DMS53 treated with DMSO at 0.1 percent for 48 hours (cell line): Measurements from ENCODE around the gene EFNA3.

Experiments
- DNase-seq: peaks from one replicate; lab custom pipeline; 2025; ENCODE audit not compliant: unreplicated experiment; lab: John Stamatoyannopoulos, UW

EFNA3 gene, protein sequence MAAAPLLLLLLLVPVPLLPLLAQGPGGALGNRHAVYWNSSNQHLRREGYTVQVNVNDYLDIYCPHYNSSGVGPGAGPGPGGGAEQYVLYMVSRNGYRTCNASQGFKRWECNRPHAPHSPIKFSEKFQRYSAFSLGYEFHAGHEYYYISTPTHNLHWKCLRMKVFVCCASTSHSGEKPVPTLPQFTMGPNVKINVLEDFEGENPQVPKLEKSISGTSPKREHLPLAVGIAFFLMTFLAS

DNA sequence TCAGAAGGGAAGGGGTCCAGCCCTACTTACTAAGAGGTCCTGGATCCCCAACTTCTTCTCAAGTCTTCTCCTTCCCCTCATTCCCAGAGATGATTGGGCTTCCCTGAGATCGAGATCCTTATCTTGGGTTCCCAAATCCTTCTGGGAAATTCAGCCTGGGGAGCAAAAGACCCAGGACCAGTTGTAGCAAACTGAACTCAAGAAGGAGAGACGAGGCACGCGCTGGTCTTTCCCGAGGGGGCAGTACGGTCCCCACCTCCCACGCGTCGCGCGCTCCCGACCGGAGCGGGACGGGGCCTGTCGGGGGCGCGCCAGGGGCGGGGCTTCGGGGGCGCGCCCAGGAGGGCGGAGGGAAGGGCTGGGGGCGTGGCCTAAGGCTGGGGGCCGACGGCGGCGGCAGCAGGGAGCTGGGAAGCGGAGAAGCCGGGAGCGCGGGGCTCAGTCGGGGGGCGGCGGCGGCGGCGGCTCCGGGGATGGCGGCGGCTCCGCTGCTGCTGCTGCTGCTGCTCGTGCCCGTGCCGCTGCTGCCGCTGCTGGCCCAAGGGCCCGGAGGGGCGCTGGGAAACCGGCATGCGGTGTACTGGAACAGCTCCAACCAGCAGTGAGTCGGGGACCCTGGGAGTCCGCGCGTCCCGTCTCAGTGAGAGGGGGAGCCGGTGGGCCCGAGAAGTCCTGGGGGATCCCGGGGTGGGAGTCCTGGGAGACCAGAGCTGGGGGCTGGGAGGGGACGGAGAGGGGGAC, at the start of gene EFNA3:
Gene EFNA3, plus strand, starts transcription at position 369 of the 741 bp plus-strand sequence. Its CDS starts 105 bp downstream, at position 474.
- peak; percentile 8 for DNase-seq

DNA sequence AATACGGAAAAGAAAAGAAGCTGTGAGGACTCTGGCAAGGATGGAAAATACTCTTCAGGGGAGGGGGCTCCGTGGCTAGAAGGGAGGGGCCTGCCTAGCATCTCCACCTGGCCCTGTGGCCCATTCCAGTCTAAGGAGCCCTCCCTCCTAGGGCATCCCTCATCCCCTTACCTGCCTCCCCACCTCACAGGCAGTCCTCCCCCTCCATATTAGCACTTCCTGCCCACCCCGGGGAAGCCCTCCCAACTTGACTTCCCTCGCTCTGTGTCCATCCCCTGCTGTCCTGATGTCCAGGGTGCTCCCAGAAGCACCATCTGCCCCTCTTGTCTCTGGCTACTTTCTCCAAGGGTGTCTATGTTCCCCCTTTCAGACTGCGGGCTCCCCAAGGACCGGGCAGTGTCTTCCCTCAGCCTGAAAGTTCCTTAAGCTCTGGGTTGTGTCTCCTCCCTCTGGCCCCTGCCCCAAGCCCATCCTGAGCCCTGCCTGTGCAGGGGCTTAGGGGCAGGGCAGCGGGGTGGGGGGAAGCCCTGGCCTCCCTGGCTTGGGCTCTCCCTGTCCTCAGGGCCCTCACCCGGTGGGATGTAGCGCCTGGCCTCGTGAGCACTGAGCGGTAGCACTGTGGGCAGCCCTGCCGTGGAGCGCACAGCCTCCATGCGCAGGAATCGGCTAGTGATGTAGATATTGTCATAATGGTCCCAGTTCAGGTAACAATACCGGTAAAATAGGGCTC, 49.0 kb upstream of the EFNA3 start:
- DNase-seq, result no peak

DNA sequence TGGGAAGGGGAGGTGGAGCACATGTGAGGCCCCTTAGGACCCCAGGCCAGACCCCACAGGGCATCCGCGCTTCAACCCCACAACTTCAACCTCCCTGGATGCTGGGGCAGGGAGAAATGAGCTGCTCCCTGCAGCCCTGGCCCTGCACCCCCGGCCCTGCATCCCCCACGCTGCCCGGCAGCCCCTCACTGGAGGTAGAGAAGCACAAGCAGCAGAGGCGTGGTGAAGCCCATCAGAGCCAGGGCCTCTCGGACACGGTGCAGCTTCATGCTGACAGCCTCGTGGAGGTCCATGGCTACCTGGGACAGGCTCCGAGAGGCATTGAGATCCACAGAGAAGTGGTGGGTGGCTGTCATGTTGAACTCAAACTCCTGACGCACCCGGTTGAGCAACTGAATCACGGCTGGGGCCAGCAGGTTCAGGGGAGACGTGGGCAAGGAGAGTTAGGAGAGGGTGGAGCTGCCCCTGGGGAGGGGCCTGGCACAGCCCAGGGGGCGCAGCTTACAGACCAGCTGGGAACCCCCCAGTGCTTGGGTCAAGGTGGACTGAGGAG, 48.3 kb upstream of the EFNA3 start:
- no peak for DNase-seq

DNA sequence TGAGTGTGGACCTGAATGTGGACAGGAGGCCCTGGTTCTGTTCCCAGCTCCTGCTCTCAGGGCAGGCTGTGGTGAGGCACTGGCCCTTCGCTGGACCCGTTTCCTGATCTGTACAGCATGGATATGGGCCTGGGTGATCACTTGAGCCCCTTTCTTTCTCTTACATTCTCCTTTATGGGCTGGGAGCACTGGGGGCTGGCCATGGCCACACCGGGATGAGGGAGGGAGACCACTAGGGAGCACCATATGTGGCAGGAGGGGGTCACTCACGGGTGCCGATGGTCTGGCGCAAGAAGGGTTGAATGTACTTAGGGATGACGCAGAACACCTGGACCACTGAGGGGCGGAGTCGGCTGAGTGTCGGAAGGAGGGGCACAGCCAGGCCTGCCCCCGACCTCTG, 47.7 kb upstream of the EFNA3 start:
- DNase-seq, result no peak

DNA sequence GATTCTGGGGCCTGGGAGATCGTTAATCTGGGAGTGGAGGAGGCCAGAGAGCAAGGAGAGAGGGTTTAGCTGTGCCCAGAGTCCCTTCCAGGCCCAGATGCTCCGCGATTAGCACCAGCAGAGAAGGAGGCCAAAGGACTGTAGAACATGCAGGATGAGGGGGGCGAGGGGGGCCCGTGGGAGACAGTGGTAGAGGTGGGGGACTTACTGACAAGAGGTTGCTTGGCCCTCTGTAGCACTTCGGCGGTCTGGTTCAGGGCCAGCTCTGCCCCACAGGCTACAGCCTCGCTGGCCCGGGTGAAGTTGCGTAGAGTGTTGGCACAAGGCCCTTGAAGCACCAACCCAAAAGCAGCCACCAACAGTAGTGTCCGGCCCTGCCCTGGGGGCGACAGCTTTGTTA, 45.8 kb upstream of the EFNA3 start:
- DNase-seq, result no peak

DNA sequence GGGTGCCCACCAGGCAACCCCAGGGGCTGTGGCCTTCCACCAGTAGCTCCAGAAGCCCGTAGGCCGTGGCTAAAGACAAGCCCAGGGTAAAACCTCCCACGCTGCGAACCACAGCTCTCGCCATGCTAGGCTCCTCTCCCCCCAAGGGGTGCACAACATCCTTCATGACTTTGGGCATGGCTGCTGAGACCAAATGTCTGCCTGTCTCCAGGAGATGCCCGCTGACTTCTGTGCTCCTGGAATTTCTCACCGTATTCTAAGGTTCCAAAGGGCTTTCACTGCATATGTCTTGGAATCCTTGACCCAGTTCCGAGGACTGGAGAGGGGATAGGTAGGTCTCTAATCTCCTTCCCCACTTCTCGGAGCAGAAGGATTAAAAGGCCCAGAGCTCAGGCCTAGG, 45.1 kb upstream of the EFNA3 start, which contains the start of the genes DCST1 and DCST2:
Gene DCST1, plus strand, starts transcription at position 301 of the 400 bp plus-strand sequence. CDS start 213 bp downstream, outside the sequence.
Gene DCST2, minus strand, starts transcription at position 258 of the 400 bp plus-strand sequence. Its CDS starts 80 bp downstream, at position 178.
- no peak for DNase-seq

DNA sequence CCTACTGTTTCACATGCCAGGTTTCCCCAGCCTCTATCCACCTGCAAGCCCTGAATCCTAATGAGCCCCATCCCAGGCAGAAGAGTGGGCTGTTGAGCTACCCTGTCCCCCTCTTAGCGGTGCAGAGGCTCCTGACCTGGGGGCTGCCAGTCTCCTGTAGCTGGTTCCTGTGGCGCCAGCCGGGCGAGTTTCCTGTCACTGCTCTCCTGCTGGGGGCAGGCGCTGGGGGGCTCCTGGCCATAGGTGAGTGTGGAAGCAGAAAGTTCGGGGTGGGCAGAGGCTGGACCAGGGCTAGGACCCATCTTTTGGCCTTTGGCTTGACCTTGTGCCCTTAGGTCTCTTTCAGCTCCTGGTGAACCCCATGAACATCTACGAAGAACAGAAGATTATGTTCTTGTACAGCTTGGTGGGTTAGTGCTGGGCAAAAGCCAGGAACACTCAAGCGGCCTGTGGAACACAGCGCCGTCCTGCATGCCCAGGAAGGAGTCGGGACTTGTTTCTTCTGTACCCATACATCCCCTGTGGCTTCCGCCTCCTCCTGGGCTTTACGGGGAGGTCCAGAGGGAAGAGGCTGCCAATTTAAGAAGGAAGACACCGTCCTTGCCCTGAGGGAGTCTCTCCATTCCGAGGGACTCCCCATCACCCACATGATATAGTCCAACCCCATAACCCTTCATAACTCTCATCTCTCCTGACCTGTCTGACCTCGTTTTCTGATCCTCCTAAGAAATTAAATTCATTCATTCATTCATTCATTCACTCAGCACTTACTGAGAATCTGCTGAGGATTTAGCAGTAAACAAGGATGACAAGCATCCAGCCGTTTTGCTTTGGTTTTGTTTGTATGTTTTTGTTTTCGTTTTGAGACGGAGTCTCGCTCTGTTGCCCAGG, 44.1 kb upstream of the EFNA3 start:
- no peak for DNase-seq

DNA sequence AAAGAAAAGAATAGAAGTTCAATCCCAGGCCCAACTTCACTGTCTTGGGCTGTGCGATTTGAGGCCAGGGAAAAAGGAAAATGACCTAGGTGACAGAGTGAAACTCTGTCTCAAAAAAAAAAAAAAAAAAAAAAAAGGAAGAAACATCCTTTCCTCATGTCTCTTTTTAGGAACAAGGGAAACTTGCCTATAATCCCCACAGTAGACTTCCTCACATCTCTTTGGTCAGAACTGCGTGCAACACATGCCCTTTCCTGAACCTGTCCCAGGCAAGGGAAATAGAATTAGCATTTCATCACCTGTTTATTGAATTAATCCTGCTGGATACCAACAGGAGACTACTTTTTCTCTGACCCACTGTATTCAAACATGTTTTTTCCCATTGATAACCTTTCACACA, 42.7 kb upstream of the EFNA3 start:
- no peak for DNase-seq

DNA sequence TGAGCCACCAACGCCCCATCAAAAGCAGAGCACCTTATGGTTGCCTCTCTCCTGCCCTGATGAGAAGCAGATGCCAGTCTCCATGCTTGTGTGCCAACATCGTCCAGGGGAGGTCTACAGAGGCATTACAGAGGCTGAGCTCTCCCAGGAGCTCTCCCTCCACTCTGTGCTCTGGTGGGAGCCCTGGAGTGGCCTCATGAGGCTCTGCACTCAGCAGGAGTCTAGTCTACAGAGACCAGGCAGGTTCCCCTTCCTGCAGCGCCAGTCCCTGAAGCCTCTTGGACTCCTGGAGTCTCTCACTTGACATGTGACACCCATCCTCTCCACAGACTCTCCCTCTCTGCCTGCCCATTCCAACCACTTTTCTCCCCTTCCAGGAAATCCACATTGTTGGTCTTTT, 41.6 kb upstream of the EFNA3 start:
- DNase-seq, result no peak

DNA sequence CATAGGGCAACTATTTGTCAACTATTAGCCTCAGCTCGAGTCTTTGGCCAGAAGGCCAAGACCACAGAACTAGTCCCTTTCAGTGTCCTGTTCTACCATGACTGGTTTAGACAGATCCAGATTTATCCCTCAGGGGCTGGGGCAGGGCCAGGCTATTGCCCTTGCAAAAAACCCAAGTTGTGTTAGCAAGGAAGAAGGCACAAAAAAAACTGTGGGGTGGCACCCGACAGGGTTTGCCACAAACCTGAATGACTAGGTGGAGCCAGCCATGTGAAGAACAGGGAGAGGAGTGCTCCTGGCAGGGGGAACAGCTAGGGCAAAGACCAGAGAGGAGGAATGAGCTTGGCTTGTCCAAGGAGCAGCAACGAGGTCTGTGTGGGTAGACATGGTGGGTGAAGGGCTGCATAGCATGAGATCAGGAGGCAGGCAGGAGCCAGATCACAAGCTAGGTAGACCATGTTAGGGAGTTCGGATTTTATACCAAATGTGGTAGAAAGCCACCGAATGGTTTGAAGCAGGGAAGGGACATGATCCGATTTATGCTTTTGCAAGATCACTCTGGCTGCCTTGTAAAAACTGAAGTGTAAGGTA, 40.7 kb upstream of the EFNA3 start:
- no peak for DNase-seq

DNA sequence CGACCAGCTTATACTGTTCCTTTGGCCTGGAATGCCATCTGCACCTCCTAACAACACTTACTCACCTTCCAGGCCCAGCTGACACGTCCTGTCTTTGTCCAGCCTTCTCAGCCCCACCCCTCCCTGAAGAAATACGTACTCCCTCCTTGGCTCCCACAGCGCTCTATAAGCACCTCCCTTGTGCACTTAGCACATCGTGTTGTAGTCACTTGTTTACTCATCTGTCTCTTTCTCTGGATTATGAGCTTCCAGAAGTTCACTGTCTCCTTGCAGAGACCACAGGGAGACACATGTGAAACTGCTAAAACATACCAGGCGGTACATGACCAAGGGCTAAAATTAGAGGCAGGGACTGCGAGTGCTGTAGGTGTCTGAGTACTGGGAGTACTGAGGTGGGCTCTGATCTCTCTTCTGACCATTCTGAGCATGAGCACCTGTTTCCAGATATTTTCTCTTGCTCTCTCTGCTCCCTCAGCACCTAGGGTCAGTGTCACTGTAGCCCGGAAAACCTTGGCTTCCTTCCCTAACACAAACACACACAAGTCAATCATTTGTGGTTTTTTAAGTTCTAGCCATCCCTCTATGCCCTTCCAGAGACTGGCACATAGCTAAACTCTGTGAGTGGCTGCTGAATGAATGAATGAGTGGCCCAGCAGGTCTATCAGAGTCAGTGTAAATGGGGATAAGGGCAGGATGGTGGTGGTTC, 39.9 kb upstream of the EFNA3 start:
- DNase-seq, result no peak

DNA sequence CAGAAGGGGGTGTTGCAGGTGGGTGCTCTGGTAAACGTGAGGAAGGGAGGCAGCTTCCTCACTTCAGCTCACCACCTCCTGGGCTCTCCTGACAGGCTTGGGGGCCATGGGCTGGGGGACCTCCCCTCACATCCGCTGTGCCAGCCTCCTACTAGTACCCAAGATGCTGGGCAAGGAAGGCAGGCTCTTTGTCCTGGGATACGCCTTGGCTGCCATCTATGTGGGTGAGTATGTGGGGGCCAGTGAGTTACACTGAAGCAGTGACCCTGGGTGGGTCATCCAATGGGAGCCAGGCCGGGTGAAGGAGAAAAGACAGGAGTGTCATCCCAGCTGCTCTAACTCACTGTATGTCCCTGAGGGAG, 39.3 kb upstream of the EFNA3 start:
- DNase-seq, result no peak

DNA sequence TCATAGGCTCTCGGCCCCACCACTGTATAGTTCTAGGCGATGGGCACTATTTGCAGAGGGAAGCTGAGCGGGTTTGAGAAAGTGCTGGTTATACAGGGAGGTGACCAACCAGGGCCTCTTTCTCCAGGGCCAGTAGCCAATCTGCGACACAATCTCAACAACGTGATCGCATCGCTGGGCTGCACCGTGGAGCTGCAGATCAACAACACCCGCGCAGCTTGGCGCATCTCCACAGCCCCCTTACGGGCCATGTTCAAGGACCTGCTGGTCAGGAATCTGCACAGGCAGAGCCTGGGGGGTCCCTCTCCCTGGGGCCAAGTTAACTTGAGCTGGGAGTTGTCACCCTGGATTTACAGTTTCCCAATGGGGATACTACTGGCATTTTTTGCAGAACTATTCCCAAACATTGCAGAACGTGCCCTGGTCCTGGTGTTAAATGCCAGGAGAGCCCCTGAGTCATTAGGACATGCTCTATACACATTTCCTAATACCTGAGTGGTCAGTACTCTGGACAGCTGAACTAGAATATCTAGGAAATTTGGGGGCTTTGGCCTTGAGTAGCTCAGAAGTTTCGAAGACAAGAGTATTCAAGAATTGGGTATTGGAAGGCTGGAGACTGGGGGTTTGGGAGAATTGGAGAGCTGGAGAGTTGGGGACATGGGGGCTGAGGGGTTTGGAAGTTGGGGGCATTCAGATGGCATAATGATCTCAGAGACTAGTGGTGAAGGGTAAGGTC, 38.1 kb upstream of the EFNA3 start:
- DNase-seq, result no peak

DNA sequence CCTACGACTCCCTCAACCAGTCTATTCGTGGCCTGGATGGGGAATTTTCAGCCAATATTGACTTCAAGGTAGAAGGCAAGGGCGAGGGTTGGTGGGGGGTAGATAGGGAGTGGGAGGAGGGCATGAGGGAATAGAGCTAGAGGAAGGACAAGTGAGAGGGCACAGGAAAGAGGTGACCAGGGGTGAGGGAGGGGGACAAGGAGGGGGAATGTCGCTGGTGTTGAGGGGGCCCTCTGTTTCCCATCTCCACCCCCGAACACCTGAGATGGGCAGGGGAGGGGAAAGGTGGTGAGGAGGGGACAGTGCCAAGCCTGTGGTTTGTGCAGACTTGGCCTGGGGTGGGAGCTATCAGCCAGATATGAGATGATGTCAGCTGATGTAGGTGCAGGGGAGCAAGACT, 35.8 kb upstream of the EFNA3 start:
- DNase-seq, result no peak

DNA sequence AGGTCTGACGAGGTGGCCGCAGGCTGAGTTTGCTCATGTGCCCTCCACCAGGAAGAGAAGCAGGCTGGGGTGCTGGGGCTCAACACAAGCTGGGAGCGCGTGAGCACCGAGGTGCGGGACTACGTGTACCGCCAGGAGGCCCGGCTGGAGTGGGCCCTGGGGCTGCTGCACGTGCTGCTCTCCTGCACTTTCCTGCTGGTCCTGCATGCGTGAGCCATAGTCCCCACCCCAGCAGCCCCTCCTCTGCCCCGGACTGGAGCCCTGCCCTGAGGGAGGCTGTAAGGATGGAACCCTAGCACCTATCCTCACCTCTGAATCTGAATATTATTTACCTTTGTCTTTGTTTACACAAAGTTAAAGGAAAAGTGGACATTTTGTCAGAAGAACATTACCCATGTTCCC, 35.3 kb upstream of the EFNA3 start:
- no peak for DNase-seq

DNA sequence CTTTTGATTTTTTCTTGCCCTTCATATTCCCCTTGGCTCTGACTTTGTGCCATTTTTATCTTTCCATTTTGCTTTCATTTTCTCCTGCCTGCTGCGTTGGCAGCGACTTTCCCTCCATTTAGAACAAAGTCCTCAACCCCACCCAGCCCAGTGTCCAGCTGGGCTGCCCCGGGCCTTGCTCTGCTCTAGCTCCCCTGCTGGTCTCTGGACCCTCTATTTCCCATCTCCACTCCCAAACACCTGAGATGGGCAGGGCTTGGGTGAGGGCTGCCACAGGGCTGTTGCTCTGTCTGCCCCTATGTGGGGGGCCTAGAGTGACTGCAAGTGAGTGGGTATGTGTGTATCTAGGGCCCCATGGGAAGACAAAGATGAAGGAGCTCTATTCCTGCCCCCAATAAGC, 34.8 kb upstream of the EFNA3 start:
- DNase-seq, result no peak

DNA sequence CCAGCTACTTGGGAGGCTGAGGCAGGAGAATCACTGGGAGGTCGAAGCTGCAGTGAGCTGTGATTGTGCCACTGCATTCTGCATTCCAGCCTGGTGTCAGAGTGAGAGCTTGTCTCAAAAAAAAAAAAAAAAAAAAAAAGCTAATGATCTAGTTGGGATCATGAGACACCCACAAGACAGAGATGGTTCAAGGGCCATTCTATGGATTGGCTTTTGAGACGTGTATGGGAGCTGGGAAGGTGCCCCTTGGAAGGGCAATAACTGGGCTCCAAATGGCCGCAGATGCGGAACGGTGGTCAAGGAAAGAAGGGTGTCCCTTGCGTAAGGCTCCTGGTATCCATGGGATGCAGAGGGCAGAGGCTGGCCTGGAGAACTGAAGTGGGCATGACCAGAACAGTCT, 34.3 kb upstream of the EFNA3 start:
- no peak for DNase-seq

DNA sequence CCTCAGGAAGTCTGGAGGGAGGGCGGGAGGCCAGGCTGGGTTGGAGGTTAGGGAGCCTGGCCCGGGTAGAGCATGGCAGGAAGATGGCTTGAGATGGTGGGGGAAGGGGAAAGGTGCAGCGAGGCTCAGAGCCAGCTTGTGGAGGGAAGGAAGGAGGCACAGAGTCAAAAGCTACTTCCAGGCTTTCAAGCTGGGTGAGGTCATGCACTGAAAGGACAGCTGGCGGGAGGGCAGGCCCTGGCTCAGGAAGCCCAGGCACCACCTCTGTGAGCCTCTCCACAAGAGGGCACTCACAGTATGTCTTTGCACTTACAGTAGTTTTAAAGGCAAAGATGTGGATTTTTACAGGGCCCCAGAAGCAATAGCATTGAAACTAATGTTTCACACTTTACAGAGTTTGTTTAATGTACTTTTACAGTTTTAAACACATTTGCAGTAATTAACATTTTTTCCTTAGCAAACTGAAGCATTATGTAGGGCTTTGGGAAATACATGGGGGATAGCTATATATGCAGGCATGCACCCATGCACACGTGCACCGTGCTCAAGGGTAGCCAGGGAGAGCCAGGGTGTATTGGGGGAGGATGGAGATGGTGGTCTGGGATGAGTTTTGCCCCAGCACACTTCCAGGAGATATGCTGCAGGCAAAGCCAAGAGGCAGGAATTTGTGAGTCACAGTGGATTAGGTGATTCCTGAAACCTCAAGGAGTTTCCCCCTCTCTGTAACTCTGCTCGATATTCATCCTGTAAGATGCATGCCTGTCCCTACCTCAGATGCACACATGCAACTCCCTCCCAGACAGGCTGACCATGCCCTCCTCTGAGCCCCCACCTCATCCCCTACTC, 33.6 kb upstream of the EFNA3 start:
- peak; percentile 85 for DNase-seq
